GM10847 (cell line): ENCODE data around the gene HS6ST1.

Experiments
- POLR2A ChIP-seq: IDR thresholded peaks from 2 replicates; pipeline ENCODE4 v1.6.1; 2011; ENCODE audit not compliant: insufficient read length; ENCODE audit errors: extremely low read depth

HS6ST1 gene

GRCh38 chr2:128287780-128288735 lies 30.6 kb downstream of the HS6ST1 start:
- no peak for TF ChIP-seq POLR2A

DNA sequence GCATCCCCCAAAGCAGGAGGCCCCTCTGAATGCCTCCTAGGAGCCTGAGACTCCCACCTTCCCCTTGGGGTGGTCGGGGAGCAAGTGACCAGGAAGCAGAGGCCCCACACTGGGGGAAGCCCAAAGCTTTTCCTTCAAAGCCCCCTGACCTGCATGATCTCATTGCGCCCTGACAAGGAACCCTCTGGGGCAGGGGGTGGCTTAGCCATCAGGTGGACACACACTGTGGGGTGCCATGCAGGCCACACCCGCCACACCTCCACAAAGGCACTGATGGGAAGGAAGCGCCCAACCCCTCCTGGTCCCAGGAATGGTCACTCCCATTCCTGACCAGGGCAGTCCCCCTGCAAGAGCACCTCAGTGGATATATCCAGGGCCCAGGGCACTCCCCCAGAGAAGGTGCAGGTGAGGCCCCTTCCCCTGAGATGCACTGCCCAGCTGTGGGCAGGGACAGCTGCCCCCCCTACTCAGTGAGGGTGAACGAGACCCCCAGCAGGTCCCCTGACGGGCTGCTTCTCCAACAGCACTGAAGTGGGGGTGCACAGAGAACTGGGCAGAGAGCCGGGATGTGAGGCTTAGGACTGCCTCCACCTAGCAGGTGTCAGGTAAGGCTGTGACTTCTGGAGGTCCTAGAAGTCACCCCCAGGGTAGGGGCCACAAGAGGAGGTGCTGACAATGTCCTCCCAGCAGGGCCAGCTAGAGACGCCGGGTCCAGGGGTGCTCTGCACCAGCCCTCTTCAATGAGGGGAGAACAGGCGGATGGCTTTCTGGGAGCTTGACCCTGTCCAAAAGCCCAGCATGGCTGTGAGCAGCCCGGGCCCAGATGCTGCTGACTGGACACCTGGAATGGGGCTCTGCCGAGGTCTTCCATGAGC lies 31.5 kb downstream of the HS6ST1 start:
- no peak for TF ChIP-seq POLR2A

GRCh38 chr2:128286011-128286721 lies 32.5 kb downstream of the HS6ST1 start:
- TF ChIP-seq POLR2A, result no peak

DNA sequence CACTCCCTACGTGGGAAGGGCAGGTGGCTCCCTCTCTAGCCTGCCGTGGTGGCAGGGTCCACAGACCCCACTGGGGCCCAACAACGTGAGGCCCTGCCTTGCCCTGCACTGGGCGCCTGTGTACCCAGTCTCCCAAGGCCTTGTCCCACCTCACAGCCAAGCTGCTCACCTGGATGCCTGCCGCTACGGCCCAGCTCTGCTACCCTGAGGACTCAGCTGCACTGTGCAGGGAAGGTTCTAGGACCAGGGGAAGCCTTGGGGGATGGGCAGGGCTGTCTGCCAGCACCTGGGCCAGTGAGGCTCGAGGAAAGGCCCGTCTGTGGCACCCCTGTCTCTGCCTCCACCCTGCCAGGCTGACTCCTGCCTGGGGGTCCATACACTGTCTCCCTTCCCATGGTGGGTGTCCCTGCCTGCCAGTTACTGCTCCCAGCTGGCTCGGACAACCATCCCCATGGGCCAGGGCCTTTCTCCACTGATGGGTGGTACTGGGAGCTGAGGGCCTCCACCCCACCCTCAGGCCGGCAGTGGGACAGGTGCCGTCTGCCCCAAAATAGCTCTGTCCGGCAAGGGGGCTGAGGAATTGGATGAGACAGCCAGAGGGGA lies 33.2 kb downstream of the HS6ST1 start:
- no peak for TF ChIP-seq POLR2A

DNA sequence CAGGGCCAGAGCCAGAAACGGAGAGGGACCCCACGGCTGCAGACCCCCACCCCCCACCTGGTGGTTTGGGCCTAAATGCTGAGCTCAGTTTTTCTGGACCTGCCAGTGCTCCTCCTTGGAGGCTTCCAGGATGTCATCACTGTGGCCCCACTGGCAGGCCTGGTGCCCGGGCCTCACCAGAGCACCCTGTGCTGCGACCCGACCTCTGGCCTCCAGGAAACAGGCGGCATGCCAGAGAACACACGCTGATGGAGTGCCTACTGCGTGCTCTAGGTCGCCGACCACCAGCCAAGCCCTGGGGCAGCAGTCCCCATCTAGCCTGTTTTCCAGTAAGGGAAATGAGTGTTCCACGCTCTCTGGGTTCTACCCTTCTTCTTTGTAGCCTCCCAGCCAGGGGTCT lies 33.8 kb downstream of the HS6ST1 start:
- TF ChIP-seq POLR2A, result no peak

DNA sequence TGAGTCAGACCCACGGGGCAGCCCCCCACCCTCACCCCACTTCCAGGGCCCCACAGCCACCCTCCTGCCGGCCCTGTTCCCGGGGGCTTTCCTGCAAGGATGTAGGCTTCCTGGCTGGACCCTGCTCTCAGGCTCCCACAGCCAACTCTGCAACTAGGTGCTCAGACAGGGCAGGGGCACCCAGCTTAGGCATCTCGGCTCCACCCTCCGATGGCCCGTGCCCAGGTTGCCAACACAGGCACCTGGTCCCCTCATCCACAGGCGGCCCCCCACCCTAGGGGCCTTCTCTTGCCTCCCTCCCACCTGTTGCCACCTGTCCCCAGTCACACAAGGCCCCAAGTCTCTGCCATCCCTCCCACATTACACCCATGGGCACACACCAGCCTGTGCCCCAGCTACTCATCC lies 34.6 kb downstream of the HS6ST1 start:
- TF ChIP-seq POLR2A, result no peak

- TF ChIP-seq POLR2A, result no peak
Measured at GRCh38 chr2:128282976-128283810, 35.5 kb downstream of the HS6ST1 start.

- no peak for TF ChIP-seq POLR2A
Measured at GRCh38 chr2:128282246-128282975, 36.3 kb downstream of the HS6ST1 start.

DNA sequence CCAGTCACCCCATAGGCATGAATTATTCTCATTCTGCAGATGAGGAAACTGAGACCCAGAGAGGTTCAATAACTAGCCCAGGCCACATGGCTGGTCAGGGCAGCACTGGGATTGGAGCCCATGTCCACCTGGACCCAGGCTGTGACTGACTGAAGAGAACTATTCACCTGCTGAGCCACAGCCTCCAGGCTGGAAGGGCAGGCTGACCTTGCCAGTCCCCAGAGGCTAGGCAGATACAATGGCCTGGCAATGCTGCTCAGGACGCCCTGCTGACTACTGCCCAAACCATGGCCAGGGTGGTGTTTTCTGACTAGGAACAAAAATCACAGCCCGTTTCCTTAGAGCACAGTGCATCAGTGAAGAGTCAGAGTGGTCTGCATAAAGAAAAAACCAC lies 36.8 kb downstream of the HS6ST1 start:
- TF ChIP-seq POLR2A, result no peak

- TF ChIP-seq POLR2A, result no peak
Measured at GRCh38 chr2:128280901-128281321, 37.8 kb downstream of the HS6ST1 start.

GRCh38 chr2:128280158-128280871 lies 38.4 kb downstream of the HS6ST1 start:
- TF ChIP-seq POLR2A, result no peak

- no peak for TF ChIP-seq POLR2A
Measured at GRCh38 chr2:128279786-128280157, 38.9 kb downstream of the HS6ST1 start.

- no peak for TF ChIP-seq POLR2A
Measured at GRCh38 chr2:128279009-128279408, 39.7 kb downstream of the HS6ST1 start.
